ENCODE data around the gene RNF157. TPM values are rescaled to one million over a fixed set of nuclear protein-coding genes. Genes with fewer than 3 reads are reported as not detected.

RNF157 gene
- total and polyA plus RNA-seq, 2 of the 13 experiments (the other 11 are each of a cell fraction or from before 2014, with no cell fraction given) = 0.44 to 1.5 TPM

GRCh38 chr17:76136276-76137000, 103.9 kb downstream of the RNF157 start:
- DNase-seq (ENCODE audit: low spot score) (no peak), ATAC-seq (no peak), FAIRE-seq (no peak)
- CTCF ChIA-PET (ENCODE audit: low intra/inter-chr PET ratio, low total read pairs) = no interaction called here
- Histone ChIP-seq H3K36me3 (replicated peaks in 1 of 2; ENCODE audit: control insufficient read depth in 1 of 2, insufficient read depth in 2 of 2, low read length in 2 of 2) (no peaks in the 10 kb centered on the region), H3K79me2 (ENCODE audit: insufficient read depth, low read length) (no peaks in the 10 kb centered on the region), H3K9ac (ENCODE audit: insufficient read depth, low read depth, low read length) (no peak overlapping the region), H4K20me1 (ENCODE audit: insufficient read depth, low read length) (no peaks in the 10 kb centered on the region), H2AFZ (ENCODE audit: low read length) (no peak overlapping the region), H3K4me1 (ENCODE audit: insufficient read depth, low read length) (peaks cover 91% of the 10 kb centered on the region), H3K4me3 (replicated peaks in 1 of 3; ENCODE audit: insufficient read depth in 1 of 3, low read depth in 2 of 3, low read length in 3 of 3) (no peak overlapping the region), H3K27me3 (ENCODE audit: control insufficient read depth in 1 of 2, insufficient read depth in 2 of 2, low read length in 2 of 2) (peaks cover under 1 to 3% of the 10 kb centered on the region in 2 experiments), H3K9me3 (ENCODE audit: low read length) (no peaks in the 10 kb centered on the region), H3K4me2 (ENCODE audit: low read depth, low read length) (no peak overlapping the region), H3K27ac (ENCODE audit: extremely low read length, insufficient read depth, low read length) (no peak overlapping the region)
- in situ Hi-C loops (cut with HindIII; ENCODE audit: extremely low pct_ligation_motif_present, low pct_unique_long_range_greater_than_20kb) (no loop called here), intact Hi-C loops (cut with micrococcal nuclease; ENCODE audit: unreplicated experiment) (no loop called here)
- 88% methylated on average over 16 of the region's 16 CpGs for WGBS (ENCODE audit: low lambda C conversion rate)
- no TSS peak for BruUV-seq (replicated peaks)
- no peak for TF ChIP-seq NR2C2 (CRISPR knock-in tag; IDR thresholded peaks at IDR 0.05; ENCODE audit: borderline replicate concordance)
- TF ChIP-seq ZNF121 (CRISPR knock-in tag; IDR thresholded peaks at IDR 0.05) = peak; percentile 13; the same call in 1 of the 2 replicates
- POLR2A ChIA-PET = interaction anchor here (0.6 kb wide), 1 partner anchor 70 kb away, joined by 3 read pairs; no protein-coding TSS in a partner anchor

GRCh38 chr17:76135810-76136188, 104.5 kb downstream of the RNF157 start:
- BruUV-seq (replicated peaks) = no TSS peak
- POLR2A ChIA-PET = no interaction called here
- FAIRE-seq = no peak
- no peak for DNase-seq (ENCODE audit: low spot score)
- Histone ChIP-seq H3K4me3 (replicated peaks in 1 of 3; ENCODE audit: insufficient read depth in 1 of 3, low read depth in 2 of 3, low read length in 3 of 3) (no peak overlapping the region), H3K79me2 (ENCODE audit: insufficient read depth, low read length) (no peaks in the 10 kb centered on the region), H3K9ac (ENCODE audit: insufficient read depth, low read depth, low read length) (no peak overlapping the region), H3K9me3 (ENCODE audit: low read length) (no peaks in the 10 kb centered on the region), H3K36me3 (replicated peaks in 1 of 2; ENCODE audit: control insufficient read depth in 1 of 2, insufficient read depth in 2 of 2, low read length in 2 of 2) (no peaks in the 10 kb centered on the region), H3K4me1 (ENCODE audit: insufficient read depth, low read length) (peaks cover 92% of the 10 kb centered on the region), H3K27ac (ENCODE audit: extremely low read length, insufficient read depth, low read length) (no peak overlapping the region), H3K4me2 (ENCODE audit: low read depth, low read length) (no peak overlapping the region), H2AFZ (ENCODE audit: low read length) (no peak overlapping the region), H4K20me1 (ENCODE audit: insufficient read depth, low read length) (no peaks in the 10 kb centered on the region), H3K27me3 (ENCODE audit: control insufficient read depth in 1 of 2, insufficient read depth in 2 of 2, low read length in 2 of 2) (no peaks in the 10 kb centered on the region; a peak in 4 of 5 replicates)
- CTCF ChIA-PET (ENCODE audit: low intra/inter-chr PET ratio, low total read pairs) = no interaction called here
- intact Hi-C loops (cut with micrococcal nuclease; ENCODE audit: unreplicated experiment) = no loop called here
- WGBS (ENCODE audit: low lambda C conversion rate) = 74% methylated on average over 5 of the region's 8 CpGs
- in situ Hi-C loops (cut with HindIII; ENCODE audit: extremely low pct_ligation_motif_present, low pct_unique_long_range_greater_than_20kb) = no loop called here
- no peak for ATAC-seq
- no peak for TF ChIP-seq FOXO1 (CRISPR knock-in tag; IDR thresholded peaks at IDR 0.05)
- no peak for TF ChIP-seq BRCA1 (CRISPR knock-in tag; IDR thresholded peaks at IDR 0.05)
- no peak for TF ChIP-seq MED1 (CRISPR knock-in tag; IDR thresholded peaks at IDR 0.05)
- TF ChIP-seq GABPB1 (CRISPR knock-in tag; IDR thresholded peaks at IDR 0.05) = 0 out of 2 replicates have a peak, but pooled peaks have one; percentile 15
- TF ChIP-seq ZMYM3 (CRISPR knock-in tag; IDR thresholded peaks at IDR 0.05) = peak; percentile 46; the same call in 1 of the 2 replicates
- TF ChIP-seq BORCS8-MEF2B (CRISPR knock-in tag; IDR thresholded peaks at IDR 0.05) = no peak
- TF ChIP-seq NAIF1 (CRISPR knock-in tag; IDR thresholded peaks at IDR 0.05; ENCODE audit: borderline replicate concordance) = no peak
- TF ChIP-seq, protein P1, sequence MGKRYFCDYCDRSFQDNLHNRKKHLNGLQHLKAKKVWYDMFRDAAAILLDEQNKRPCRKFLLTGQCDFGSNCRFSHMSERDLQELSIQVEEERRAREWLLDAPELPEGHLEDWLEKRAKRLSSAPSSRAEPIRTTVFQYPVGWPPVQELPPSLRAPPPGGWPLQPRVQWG (CRISPR knock-in tag; IDR thresholded peaks at IDR 0.05; ENCODE audit: borderline replicate concordance, low read depth) = no peak
- no peak for TF ChIP-seq MTF1 (CRISPR knock-in tag; IDR thresholded peaks at IDR 0.05)
- TF ChIP-seq PAX8 (CRISPR knock-in tag; IDR thresholded peaks at IDR 0.05; ENCODE audit: borderline replicate concordance) = no peak
- TF ChIP-seq ZNF629 (CRISPR knock-in tag; conservative IDR thresholded peaks at IDR 0.05) = peak; percentile 91
- TF ChIP-seq, protein P2, sequence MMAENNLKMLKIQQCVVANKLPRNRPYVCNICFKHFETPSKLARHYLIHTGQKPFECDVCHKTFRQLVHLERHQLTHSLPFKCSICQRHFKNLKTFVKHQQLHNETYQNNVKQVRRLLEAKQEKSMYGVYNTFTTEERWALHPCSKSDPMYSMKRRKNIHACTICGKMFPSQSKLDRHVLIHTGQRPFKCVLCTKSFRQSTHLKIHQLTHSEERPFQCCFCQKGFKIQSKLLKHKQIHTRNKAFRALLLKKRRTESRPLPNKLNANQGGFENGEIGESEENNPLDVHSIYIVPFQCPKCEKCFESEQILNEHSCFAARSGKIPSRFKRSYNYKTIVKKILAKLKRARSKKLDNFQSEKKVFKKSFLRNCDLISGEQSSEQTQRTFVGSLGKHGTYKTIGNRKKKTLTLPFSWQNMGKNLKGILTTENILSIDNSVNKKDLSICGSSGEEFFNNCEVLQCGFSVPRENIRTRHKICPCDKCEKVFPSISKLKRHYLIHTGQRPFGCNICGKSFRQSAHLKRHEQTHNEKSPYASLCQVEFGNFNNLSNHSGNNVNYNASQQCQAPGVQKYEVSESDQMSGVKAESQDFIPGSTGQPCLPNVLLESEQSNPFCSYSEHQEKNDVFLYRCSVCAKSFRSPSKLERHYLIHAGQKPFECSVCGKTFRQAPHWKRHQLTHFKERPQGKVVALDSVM (CRISPR knock-in tag; IDR thresholded peaks at IDR 0.05) = no peak
